Upper lobe of right lung (tissue), 1 donor: ENCODE results near the gene SORBS2. TPM values are rescaled to one million over a fixed set of nuclear protein-coding genes. Genes with fewer than 3 reads are reported as not detected.

Experiments used
- ATAC-seq: fragments of 200-7000 bp; cut with Tn5 transposase; one replicate; pipeline ENCODE4 v1.9.1; 2020; ENCODE audit warnings: mild to moderate bottlenecking, moderate library complexity
- DNase-seq: peaks from one replicate; pipeline ENCODE4 v3.0.0-alpha.2; 2020
- H3K27ac ChIP-seq: fragments of 200-600 bp; one replicate; pipeline ENCODE4 v1.8.0; 2022
- H3K27me3 ChIP-seq: fragments of 200-600 bp; one replicate; pipeline ENCODE4 v1.8.0; 2022; ENCODE audit warnings: mild to moderate bottlenecking
- H3K36me3 ChIP-seq: fragments of 200-600 bp; one replicate; pipeline ENCODE4 v1.8.0; 2022
- H3K4me1 ChIP-seq: fragments of 200-600 bp; one replicate; pipeline ENCODE4 v1.8.0; 2022
- H3K4me3 ChIP-seq: fragments of 200-600 bp; one replicate; pipeline ENCODE4 v1.8.0; 2022; ENCODE audit warnings: mild to moderate bottlenecking
- H3K9me3 ChIP-seq: fragments of 200-600 bp; one replicate; pipeline ENCODE4 v1.8.0; 2022
- CTCF ChIP-seq: fragments of 200-600 bp; IDR thresholded peaks from one replicate; pipeline ENCODE4 v1.8.0; 2022; ENCODE audit warnings: antibody characterized with exemption
- intact Hi-C: fragments of 100-400 bp; cut with DNase I; formaldehyde crosslinking; loops from one replicate; pipeline ENCODE4 v1.11.0; 2022
- total RNA-seq: library from RNA; stranded (reverse); fragmentation: NEBNext Ultra II Directional; extraction: Animal tissue kit (Norgen Biotek cat#: 25700); gene quantifications from one replicate; pipeline ENCODE4 v1.2.1, GENCODE V29; 2021
- donor health status: DM: no; HTN: yes; CAD: no; lungs with severe emphysema.

SORBS2 gene
- total RNA-seq, 1 donor from 2014 or later, result 44.9 TPM

GRCh38 chr4:185697488-185697887 lies 114.5 kb downstream of the SORBS2 start:
- H3K4me3 ChIP-seq, result no peak overlapping the region
- no peak for DNase-seq
- intact Hi-C loops, result no loop called here
- H3K27me3 ChIP-seq, result no peaks in the 10 kb centered on the region
- no peaks in the 10 kb centered on the region for H3K36me3 ChIP-seq
- ATAC-seq, result no peak
- H3K4me1 ChIP-seq, result no peaks in the 10 kb centered on the region
- TF ChIP-seq CTCF, result no peak
- no peaks in the 10 kb centered on the region for H3K9me3 ChIP-seq
- H3K27ac ChIP-seq, result no peak overlapping the region

GRCh38 chr4:185695743-185696142 lies 116.3 kb downstream of the SORBS2 start:
- H3K4me3 ChIP-seq, result no peak overlapping the region
- ATAC-seq (no peak), DNase-seq (no peak)
- TF ChIP-seq CTCF, result no peak
- H3K9me3 ChIP-seq, result no peaks in the 10 kb centered on the region
- intact Hi-C loops, result no loop called here
- no peak overlapping the region for H3K27ac ChIP-seq
- H3K27me3 ChIP-seq, result no peaks in the 10 kb centered on the region
- H3K36me3 ChIP-seq, result no peaks in the 10 kb centered on the region
- H3K4me1 ChIP-seq, result no peaks in the 10 kb centered on the region

GRCh38 chr4:185693548-185694215 lies 118.3 kb downstream of the SORBS2 start:
- intact Hi-C loops, result no loop called here
- no peaks in the 10 kb centered on the region for H3K27me3 ChIP-seq
- no peak overlapping the region for H3K4me3 ChIP-seq
- H3K9me3 ChIP-seq, result no peaks in the 10 kb centered on the region
- DNase-seq, result no peak
- no peak for ATAC-seq
- no peaks in the 10 kb centered on the region for H3K4me1 ChIP-seq
- H3K36me3 ChIP-seq, result no peaks in the 10 kb centered on the region
- no peak for TF ChIP-seq CTCF
- no peak overlapping the region for H3K27ac ChIP-seq

- intact Hi-C loops, result no loop called here
- no peaks in the 10 kb centered on the region for H3K4me1 ChIP-seq
- no peak for TF ChIP-seq CTCF
- ATAC-seq, result no peak
- H3K27me3 ChIP-seq, result no peaks in the 10 kb centered on the region
- H3K4me3 ChIP-seq, result no peak overlapping the region
- no peaks in the 10 kb centered on the region for H3K36me3 ChIP-seq
- H3K27ac ChIP-seq, result no peak overlapping the region
- no peak for DNase-seq
- H3K9me3 ChIP-seq, result no peaks in the 10 kb centered on the region
Measured at GRCh38 chr4:185689407-185689806, 122.6 kb downstream of the SORBS2 start.

- Histone ChIP-seq H3K4me3 (no peak overlapping the region), H3K27me3 (no peaks in the 10 kb centered on the region), H3K36me3 (no peaks in the 10 kb centered on the region), H3K27ac (no peak overlapping the region), H3K9me3 (no peaks in the 10 kb centered on the region), H3K4me1 (no peaks in the 10 kb centered on the region)
- TF ChIP-seq CTCF, result no peak
- ATAC-seq (no peak), DNase-seq (no peak)
- intact Hi-C loops, result no loop called here
Measured at GRCh38 chr4:185685804-185686203, 126.2 kb downstream of the SORBS2 start.

- Histone ChIP-seq H3K27me3 (no peaks in the 10 kb centered on the region), H3K27ac (no peak overlapping the region), H3K4me1 (no peaks in the 10 kb centered on the region), H3K4me3 (no peak overlapping the region), H3K9me3 (no peaks in the 10 kb centered on the region), H3K36me3 (no peaks in the 10 kb centered on the region)
- ATAC-seq (no peak), DNase-seq (no peak)
- no peak for TF ChIP-seq CTCF
- intact Hi-C loops, result no loop called here
Measured at GRCh38 chr4:185683896-185684295, 128.1 kb downstream of the SORBS2 start.
